RKO (cell line): Measurements from ENCODE around the gene SIRT2.
"Not testable (repeated sequence)": the region's sequence is repeated elsewhere in the genome, so short reads cannot be mapped to it uniquely, and the experiment has no call there.

Source experiments
- DNase-seq: peaks from one replicate; pipeline ENCODE4 v3.0.0-alpha.2; 2016; ENCODE audit warnings: low spot score

Gene SIRT2

DNA sequence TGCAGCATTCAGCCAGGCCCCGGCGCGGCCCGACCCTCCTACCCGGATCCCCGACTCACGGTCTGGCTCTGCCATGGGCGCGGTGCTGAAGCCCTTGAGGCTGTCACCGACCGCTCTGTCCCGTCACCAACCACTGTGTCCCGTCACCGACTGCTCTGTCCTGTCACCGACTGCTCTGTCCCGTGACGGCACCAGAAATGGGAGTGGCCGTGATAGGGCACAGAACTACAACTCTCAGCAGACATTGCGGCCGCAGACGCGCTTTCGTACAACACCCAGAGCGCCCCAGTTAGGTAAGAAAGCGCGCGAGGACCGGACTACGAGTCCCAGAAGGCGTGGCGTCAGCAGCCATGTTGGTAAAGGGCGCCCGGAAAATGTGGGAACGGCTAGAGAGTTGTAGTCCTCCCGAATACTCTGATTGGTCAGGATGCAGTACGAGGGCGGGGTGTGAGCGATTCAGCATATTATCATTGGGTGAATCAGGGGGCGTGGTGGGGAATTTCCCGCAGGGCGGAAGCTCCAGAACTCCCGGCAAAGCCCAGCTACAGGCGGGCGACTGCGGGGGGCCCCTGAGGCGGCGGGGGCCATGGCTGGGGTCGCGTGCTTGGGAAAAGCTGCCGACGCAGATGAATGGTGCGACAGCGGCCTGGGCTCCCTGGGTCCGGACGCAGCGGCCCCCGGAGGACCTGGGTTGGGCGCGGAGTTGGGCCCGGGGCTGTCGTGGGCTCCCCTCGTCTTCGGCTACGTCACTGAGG lies at the start of gene SIRT2, which contains the start of gene NFKBIB:
SIRT2 (minus strand) TSS at position 172 of the 755 bp plus-strand sequence; CDS start at position 75, 97 bp downstream.
NFKBIB (plus strand) TSS at position 523 of the 755 bp plus-strand sequence; CDS start at position 587, 64 bp downstream.
- DNase-seq = peak; percentile 100

- no peak for DNase-seq
Observed at GRCh38 chr19:38946229-38947010, 47.0 kb upstream of the SIRT2 start.

GRCh38 chr19:38945562-38946228 lies 46.3 kb upstream of the SIRT2 start:
- DNase-seq = no peak

DNA sequence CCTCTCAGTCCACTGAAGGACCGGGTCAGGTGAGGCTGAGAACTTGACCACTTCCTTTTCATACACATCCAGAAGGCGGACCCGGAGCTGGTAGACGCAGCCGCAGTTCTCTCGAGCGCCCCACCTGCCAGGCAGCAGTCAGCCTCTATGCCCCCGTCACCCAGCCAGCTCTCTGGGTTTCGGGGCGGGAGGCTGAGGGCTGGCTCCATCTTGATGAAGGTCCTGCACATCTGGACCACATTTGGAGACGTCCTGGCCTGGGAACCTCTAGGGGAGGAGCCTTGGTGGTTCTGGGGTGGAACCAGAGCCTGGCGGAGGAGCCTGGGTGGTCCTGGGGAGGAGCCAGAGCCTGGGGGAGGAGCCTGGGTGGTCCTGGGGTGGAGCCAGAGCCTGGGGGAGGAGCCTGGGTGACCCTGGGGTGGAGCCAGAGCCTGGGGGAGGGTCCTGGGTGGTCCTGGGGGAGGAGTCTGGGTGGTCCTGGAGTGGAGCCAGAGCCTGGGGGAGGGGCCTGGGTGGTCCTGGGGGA lies 45.6 kb upstream of the SIRT2 start:
- no peak for DNase-seq

- DNase-seq = no peak
Observed at GRCh38 chr19:38942471-38943181, 43.2 kb upstream of the SIRT2 start.

DNA sequence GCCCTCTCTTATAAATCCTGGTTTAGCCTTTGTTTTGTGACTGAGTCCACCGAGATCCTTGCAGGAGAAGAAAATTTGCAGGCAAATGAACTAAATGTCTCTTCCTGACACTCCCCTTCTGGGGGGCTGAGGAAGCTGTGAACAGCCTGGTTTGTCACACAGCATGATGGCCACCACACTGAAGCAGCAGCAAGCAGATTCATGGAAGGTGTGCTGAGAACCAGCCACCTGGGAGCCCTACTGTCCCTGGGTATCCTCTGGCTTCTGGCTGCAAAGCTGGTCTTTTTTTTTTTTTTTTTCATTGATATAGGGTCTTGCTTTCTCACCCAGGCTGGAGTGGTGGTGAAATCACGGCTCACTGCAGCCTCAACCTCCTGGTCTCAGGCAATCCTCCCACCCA lies 42.6 kb upstream of the SIRT2 start:
- DNase-seq = no peak

DNA sequence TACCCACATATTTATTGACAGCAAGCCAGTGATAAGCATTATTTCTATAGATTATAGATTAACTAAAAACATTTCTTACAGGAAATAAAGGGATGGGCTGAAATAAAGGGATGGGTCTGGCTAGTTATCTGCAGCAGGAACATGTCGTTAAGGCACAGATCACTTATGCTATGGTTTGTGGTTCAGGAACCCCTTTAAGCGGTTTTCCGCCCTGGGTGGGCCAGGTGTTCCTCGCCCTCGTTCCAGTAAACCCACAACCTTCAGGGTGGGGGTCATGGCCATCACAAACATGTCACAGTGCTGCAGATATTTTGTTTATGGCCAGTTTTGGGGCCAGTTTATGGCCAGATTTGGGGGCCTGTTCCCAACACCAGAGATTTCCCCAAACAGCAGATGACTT lies 42.0 kb upstream of the SIRT2 start:
- not testable (repeated sequence) for DNase-seq

DNA sequence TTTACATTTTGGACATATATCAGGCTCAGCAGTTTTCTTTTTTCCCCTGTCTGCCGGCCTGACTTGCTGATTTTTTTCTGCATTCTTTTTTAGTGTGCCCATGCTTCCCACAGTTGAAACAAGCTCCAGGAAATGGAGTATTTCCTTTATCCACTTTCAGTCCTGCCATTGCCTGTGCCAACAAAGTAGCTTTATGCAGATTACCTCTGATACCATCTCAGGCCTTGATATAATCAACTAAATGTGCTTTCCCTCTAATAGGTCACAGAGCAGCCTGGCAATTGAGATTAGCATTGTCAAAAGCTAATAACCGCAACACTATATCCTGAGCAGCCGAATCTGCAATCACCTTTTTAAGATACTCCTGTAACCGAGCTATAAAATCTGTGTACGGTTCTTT lies 40.5 kb upstream of the SIRT2 start:
- DNase-seq = no peak

- no peak for DNase-seq
Observed at GRCh38 chr19:38933544-38933943, 34.1 kb upstream of the SIRT2 start.

GRCh38 chr19:38932425-38933179 lies 33.2 kb upstream of the SIRT2 start:
- no peak for DNase-seq

GRCh38 chr19:38931521-38931793 lies 32.0 kb upstream of the SIRT2 start:
- no peak for DNase-seq

DNA sequence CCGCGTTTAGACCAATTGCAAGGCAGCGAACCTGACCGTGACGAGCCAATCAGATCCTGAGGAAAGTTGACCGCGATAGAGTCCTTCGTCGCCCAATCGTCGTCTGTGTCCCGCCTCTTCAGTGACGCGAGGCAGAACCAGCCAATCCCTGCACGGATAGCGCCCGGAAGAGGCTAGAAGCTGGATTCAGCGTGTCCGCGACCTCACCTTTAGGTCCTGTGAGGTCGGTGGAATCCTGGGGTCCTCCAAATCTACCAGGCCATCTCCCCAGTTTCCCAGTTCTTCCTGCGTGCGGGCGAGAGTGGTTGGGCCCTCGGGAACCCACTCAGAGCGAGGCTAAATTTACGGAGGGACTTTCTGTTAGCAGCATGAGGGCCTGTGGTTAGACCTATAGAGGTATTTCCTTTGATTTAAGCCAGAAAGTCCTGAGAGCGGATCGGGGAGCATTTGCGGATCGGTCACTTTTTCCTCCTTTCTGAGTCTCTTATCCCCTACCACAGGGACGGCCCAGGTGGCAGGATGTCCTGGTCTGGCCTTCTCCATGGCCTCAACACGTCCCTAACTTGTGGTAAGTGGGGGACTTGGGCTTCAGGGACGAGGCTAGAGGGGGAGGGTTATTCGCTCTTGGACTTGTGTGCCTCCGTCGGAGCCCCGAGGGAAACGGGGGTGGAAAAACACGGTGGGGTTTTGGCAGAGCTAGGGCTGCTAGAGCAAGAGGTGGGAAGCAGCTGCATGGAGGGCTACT lies 31.5 kb upstream of the SIRT2 start, which contains the start of gene MRPS12:
MRPS12 (plus strand) TSS at position 169 of the 745 bp plus-strand sequence; CDS start at position 520, 351 bp downstream.
- DNase-seq = peak; percentile 99

GRCh38 chr19:38929929-38930775 lies 30.7 kb upstream of the SIRT2 start, which contains the start of gene SARS2:
TSS of gene SARS2 (minus strand) at chr19:38930763. CDS start at chr19:38930736, 27 bp downstream.
- peak; percentile 96 for DNase-seq

GRCh38 chr19:38928391-38929001 lies 29.1 kb upstream of the SIRT2 start:
- DNase-seq = no peak

- DNase-seq = no peak
Observed at GRCh38 chr19:38924388-38924787, 25.0 kb upstream of the SIRT2 start.

DNA sequence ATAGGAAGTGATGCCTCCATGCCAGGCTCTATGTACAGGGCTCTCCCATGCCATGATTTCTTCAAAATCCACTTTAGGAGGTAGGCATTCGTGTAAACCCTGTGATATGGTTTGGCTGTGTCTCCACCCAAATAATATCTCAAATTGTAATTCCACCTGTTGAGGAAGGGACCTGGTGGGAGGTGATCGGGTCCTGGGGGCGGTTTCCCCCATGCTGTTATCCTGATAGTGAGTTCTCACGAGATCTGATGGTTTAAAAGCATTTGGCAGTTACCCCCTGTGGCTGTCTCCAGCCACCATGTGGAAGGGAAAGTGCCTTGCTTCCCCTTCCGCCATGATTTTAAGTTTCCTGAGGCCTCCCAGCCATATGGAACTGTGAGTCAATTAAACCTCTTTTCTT lies 23.1 kb upstream of the SIRT2 start:
- no peak for DNase-seq

DNA sequence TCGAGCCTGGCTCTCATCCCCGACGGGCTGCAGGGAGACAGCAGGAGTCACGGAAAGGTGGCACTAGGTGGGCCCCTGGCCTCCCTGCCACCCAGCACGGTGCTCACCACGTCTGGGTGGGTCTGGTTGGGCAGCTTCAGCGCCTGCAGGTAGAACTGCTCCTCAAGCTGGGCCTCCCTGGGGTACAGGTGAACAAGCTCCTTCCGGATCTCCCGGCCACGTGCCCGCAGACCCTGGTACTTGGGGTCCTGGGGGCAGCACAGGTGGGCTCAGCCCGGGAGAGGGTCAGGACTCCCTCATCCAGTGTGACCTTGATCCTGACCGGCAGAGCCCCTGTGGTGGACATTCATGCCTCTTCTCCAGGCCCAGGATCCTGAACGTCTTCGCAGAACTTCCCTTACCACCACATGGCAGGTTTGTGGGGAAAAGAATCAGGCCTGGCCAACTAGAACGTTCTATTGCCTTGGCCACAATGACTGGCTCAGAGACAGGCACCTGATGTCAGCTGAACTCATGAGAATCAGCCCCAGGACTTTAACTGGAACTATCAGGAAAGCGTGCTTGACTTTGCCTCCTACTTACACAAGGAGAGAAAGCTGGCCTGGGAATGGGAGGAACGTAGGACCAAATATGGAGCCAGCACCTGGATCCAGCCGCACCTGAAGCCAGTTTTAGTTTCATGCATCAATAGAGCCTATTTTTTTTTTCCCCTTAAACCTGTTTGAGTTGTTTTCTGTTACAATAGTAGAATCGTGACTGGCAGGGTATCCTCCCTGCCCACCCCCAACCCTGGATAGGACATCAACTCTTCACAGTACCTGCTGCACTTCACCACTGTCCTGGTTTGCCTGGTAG lies 22.2 kb upstream of the SIRT2 start:
- DNase-seq = no peak
